Fibroblast of skin of back (primary cell): ENCODE data around the gene C3orf70. TPM values are rescaled to one million over a fixed set of nuclear protein-coding genes. Genes with fewer than 3 reads are reported as not detected.

Experiments used
- DNase-seq: peaks from one replicate; pipeline ENCODE4 v3.0.0-alpha.2; 2013
- polyA plus RNA-seq, 2 experiments: library from polyadenylated mRNA; unstranded; fragments of 120-200 nt; gene quantifications; one replicate each; pipeline ENCODE4 v1.2.1, GENCODE V29; 2013; ENCODE audit not compliant: insufficient read length in 2 of 2

Gene C3orf70
- polyA plus RNA-seq (2013, experiment 1 of 2; ENCODE audit: insufficient read length) = 13.4 TPM
- 23.4 TPM for polyA plus RNA-seq (2013, experiment 2 of 2; ENCODE audit: insufficient read length)

GRCh38 chr3:185152410-185153170, at the start of gene C3orf70:
TSS of gene C3orf70 (minus strand) at chr3:185153060. CDS start at chr3:185152823, 237 bp downstream.
- DNase-seq = peak; percentile 76

GRCh38 chr3:185200639-185201038, 47.8 kb upstream of the C3orf70 start:
- DNase-seq = peak; percentile 81

GRCh38 chr3:185199671-185200070, 46.8 kb upstream of the C3orf70 start:
- no peak for DNase-seq

- no peak for DNase-seq
Observed at GRCh38 chr3:185199206-185199605, 46.3 kb upstream of the C3orf70 start.

GRCh38 chr3:185197068-185197467, 44.2 kb upstream of the C3orf70 start:
- no peak for DNase-seq

GRCh38 chr3:185195652-185196051, 42.8 kb upstream of the C3orf70 start:
- no peak for DNase-seq

GRCh38 chr3:185188816-185189215, 36.0 kb upstream of the C3orf70 start:
- no peak for DNase-seq

GRCh38 chr3:185187391-185187790, 34.5 kb upstream of the C3orf70 start:
- DNase-seq = no peak

GRCh38 chr3:185176750-185177359, 24.0 kb upstream of the C3orf70 start:
- peak; percentile 44 for DNase-seq

- DNase-seq = peak; percentile 51
Observed at GRCh38 chr3:185175370-185175987, 22.6 kb upstream of the C3orf70 start.

GRCh38 chr3:185172086-185173049, 19.5 kb upstream of the C3orf70 start:
- no peak for DNase-seq

GRCh38 chr3:185164428-185165217, 11.8 kb upstream of the C3orf70 start:
- DNase-seq = no peak

- no peak for DNase-seq
Observed at GRCh38 chr3:185162634-185163033, 9.8 kb upstream of the C3orf70 start.

- DNase-seq = no peak
Observed at GRCh38 chr3:185161761-185162160, 8.9 kb upstream of the C3orf70 start.

- DNase-seq = no peak
Observed at GRCh38 chr3:185157347-185157746, 4.5 kb upstream of the C3orf70 start.

GRCh38 chr3:185155678-185156077, 2.8 kb upstream of the C3orf70 start:
- DNase-seq = no peak

- no peak for DNase-seq
Observed at GRCh38 chr3:185153861-185154629, 1.2 kb upstream of the C3orf70 start.

- DNase-seq = no peak
Observed at GRCh38 chr3:185153171-185153771, 411 bp upstream of the C3orf70 start.

- no peak for DNase-seq
Observed at GRCh38 chr3:185151964-185152409, 873 bp downstream of the C3orf70 start.
